Dendritic cell treated with granulocyte-macrophage colony-stimulating factor and Interleukin-4, amounts not matched to agents 40 ng/mL and 50 ng/mL, for 4 days (primary cell): ENCODE data around the gene HS1BP3.

Source experiments
- H3K27ac Mint-ChIP-seq: one replicate; pipeline ENCODE4 v1.8.0; 2022; ENCODE audit warnings: mild to moderate bottlenecking, mixed read lengths
- H3K27me3 Mint-ChIP-seq: one replicate; pipeline ENCODE4 v1.8.0; 2022; ENCODE audit warnings: mild to moderate bottlenecking, mixed read lengths
- H3K36me3 Mint-ChIP-seq: one replicate; pipeline ENCODE4 v1.8.0; 2022; ENCODE audit warnings: low read depth, mixed read lengths
- H3K4me1 Mint-ChIP-seq: one replicate; pipeline ENCODE4 v1.8.0; 2022; ENCODE audit warnings: low read depth, mixed read lengths
- H3K4me3 Mint-ChIP-seq: one replicate; pipeline ENCODE4 v1.8.0; 2022; ENCODE audit warnings: mild to moderate bottlenecking, moderate library complexity, mixed read lengths
- H3K9me3 Mint-ChIP-seq: one replicate; pipeline ENCODE4 v1.8.0; 2022; ENCODE audit warnings: mixed read lengths
- intact Hi-C: fragments of 100-400 bp; cut with micrococcal nuclease; formaldehyde crosslinking; loops from one replicate; pipeline ENCODE4 v1.15.0; 2022

HS1BP3 gene

GRCh38 chr2:20621366-20622295 is 29.3 kb downstream of the HS1BP3 start:
- no peak overlapping the region for H3K27ac Mint-ChIP-seq
- intact Hi-C loops: no loop called here
- H3K4me1 Mint-ChIP-seq: peaks cover 38% of the 10 kb centered on the region
- no peak overlapping the region for H3K4me3 Mint-ChIP-seq
- peaks cover 82% of the 10 kb centered on the region for H3K36me3 Mint-ChIP-seq
- no peaks in the 10 kb centered on the region for H3K9me3 Mint-ChIP-seq
- no peaks in the 10 kb centered on the region for H3K27me3 Mint-ChIP-seq

- Mint-ChIP-seq H3K36me3 (peaks cover 74% of the 10 kb centered on the region), H3K27ac (peak overlapping the region; percentile 86), H3K4me1 (peaks cover 38% of the 10 kb centered on the region)
These were observed 30.1 kb downstream of the HS1BP3 start for GRCh38 chr2:20620696-20621365.

GRCh38 chr2:20620271-20620681 is 30.6 kb downstream of the HS1BP3 start:
- no peaks in the 10 kb centered on the region for H3K9me3 Mint-ChIP-seq
- no peak overlapping the region for H3K4me3 Mint-ChIP-seq
- H3K4me1 Mint-ChIP-seq: peaks cover 38% of the 10 kb centered on the region
- peaks cover 68% of the 10 kb centered on the region for H3K36me3 Mint-ChIP-seq
- H3K27me3 Mint-ChIP-seq: no peaks in the 10 kb centered on the region
- intact Hi-C loops: no loop called here
- peak overlapping the region; percentile 86 for H3K27ac Mint-ChIP-seq

More at GRCh38 chr2:20620696-20621365, 30.1 kb downstream of the HS1BP3 start:
- Mint-ChIP-seq H3K9me3 (no peaks in the 10 kb centered on the region), H3K27me3 (no peaks in the 10 kb centered on the region), H3K4me3 (no peak overlapping the region)
- intact Hi-C loops: no loop called here

- intact Hi-C loops: loop anchor here (2.0 kb wide), 1 partner anchor 31 kb away; the partner anchor contains the start of gene HS1BP3
- Mint-ChIP-seq H3K27ac (peak overlapping the region; percentile 86), H3K9me3 (no peaks in the 10 kb centered on the region), H3K4me1 (peaks cover 45% of the 10 kb centered on the region), H3K27me3 (no peaks in the 10 kb centered on the region), H3K36me3 (peaks cover 62% of the 10 kb centered on the region), H3K4me3 (no peak overlapping the region)
These were observed 31.3 kb downstream of the HS1BP3 start for GRCh38 chr2:20619624-20620024.

GRCh38 chr2:20618886-20619521 is 31.9 kb downstream of the HS1BP3 start:
- intact Hi-C loops: loop anchor here (2.0 kb wide), 1 partner anchor 32 kb away; the partner anchor contains the start of gene HS1BP3
- Mint-ChIP-seq H3K4me3 (no peak overlapping the region), H3K27ac (peak overlapping the region; percentile 86), H3K4me1 (peaks cover 51% of the 10 kb centered on the region), H3K27me3 (no peaks in the 10 kb centered on the region), H3K36me3 (peaks cover 56% of the 10 kb centered on the region), H3K9me3 (no peaks in the 10 kb centered on the region)

- peak overlapping the region; percentile 86 for H3K27ac Mint-ChIP-seq
- H3K36me3 Mint-ChIP-seq: peaks cover 55% of the 10 kb centered on the region
- intact Hi-C loops: loop anchor here (2.0 kb wide), 1 partner anchor 32 kb away; the partner anchor contains the start of gene HS1BP3
- H3K27me3 Mint-ChIP-seq: no peaks in the 10 kb centered on the region
- no peaks in the 10 kb centered on the region for H3K9me3 Mint-ChIP-seq
- peaks cover 56% of the 10 kb centered on the region for H3K4me1 Mint-ChIP-seq
- no peak overlapping the region for H3K4me3 Mint-ChIP-seq
These were observed 32.4 kb downstream of the HS1BP3 start for GRCh38 chr2:20618468-20618885.

- Mint-ChIP-seq H3K4me3 (peak overlapping the region; percentile 26), H3K27ac (peak overlapping the region; percentile 86)
- intact Hi-C loops: loop anchor here (2.0 kb wide), 1 partner anchor 33 kb away; the partner anchor contains the start of gene HS1BP3
These were observed 32.9 kb downstream of the HS1BP3 start for GRCh38 chr2:20617892-20618467.

GRCh38 chr2:20617081-20617575 is 33.8 kb downstream of the HS1BP3 start:
- intact Hi-C loops: no loop called here
- no peak overlapping the region for H3K4me3 Mint-ChIP-seq
- peaks cover 56% of the 10 kb centered on the region for H3K4me1 Mint-ChIP-seq
- peaks cover 48% of the 10 kb centered on the region for H3K36me3 Mint-ChIP-seq
- no peaks in the 10 kb centered on the region for H3K9me3 Mint-ChIP-seq
- peak overlapping the region; percentile 86 for H3K27ac Mint-ChIP-seq
- no peaks in the 10 kb centered on the region for H3K27me3 Mint-ChIP-seq

More at GRCh38 chr2:20617892-20618467, 32.9 kb downstream of the HS1BP3 start:
- Mint-ChIP-seq H3K4me1 (peaks cover 56% of the 10 kb centered on the region), H3K27me3 (no peaks in the 10 kb centered on the region), H3K9me3 (no peaks in the 10 kb centered on the region), H3K36me3 (peaks cover 55% of the 10 kb centered on the region)

- H3K27me3 Mint-ChIP-seq: no peaks in the 10 kb centered on the region
- intact Hi-C loops: no loop called here
- no peak overlapping the region for H3K4me3 Mint-ChIP-seq
- H3K27ac Mint-ChIP-seq: peak overlapping the region; percentile 86
- H3K4me1 Mint-ChIP-seq: peaks cover 56% of the 10 kb centered on the region
- peaks cover 45% of the 10 kb centered on the region for H3K36me3 Mint-ChIP-seq
- no peaks in the 10 kb centered on the region for H3K9me3 Mint-ChIP-seq
These were observed 34.5 kb downstream of the HS1BP3 start for GRCh38 chr2:20616341-20616871.

- intact Hi-C loops: no loop called here
- Mint-ChIP-seq H3K36me3 (peaks cover 44% of the 10 kb centered on the region), H3K27ac (peak overlapping the region; percentile 86), H3K4me3 (no peak overlapping the region), H3K27me3 (no peaks in the 10 kb centered on the region), H3K4me1 (peaks cover 55% of the 10 kb centered on the region), H3K9me3 (no peaks in the 10 kb centered on the region)
These were observed 35.2 kb downstream of the HS1BP3 start for GRCh38 chr2:20615466-20616241.

GRCh38 chr2:20615068-20615465 is 35.8 kb downstream of the HS1BP3 start:
- no peaks in the 10 kb centered on the region for H3K27me3 Mint-ChIP-seq
- no peak overlapping the region for H3K4me3 Mint-ChIP-seq
- intact Hi-C loops: no loop called here
- H3K36me3 Mint-ChIP-seq: peaks cover 38% of the 10 kb centered on the region
- H3K27ac Mint-ChIP-seq: no peak overlapping the region
- H3K4me1 Mint-ChIP-seq: peaks cover 55% of the 10 kb centered on the region
- no peaks in the 10 kb centered on the region for H3K9me3 Mint-ChIP-seq

- Mint-ChIP-seq H3K36me3 (peaks cover 36% of the 10 kb centered on the region), H3K4me3 (no peak overlapping the region), H3K4me1 (peaks cover 51% of the 10 kb centered on the region), H3K9me3 (no peaks in the 10 kb centered on the region), H3K27me3 (no peaks in the 10 kb centered on the region), H3K27ac (peak overlapping the region; percentile 60)
- intact Hi-C loops: no loop called here
These were observed 36.5 kb downstream of the HS1BP3 start for GRCh38 chr2:20614201-20615067.
